ENCODE data around the gene ASXL1.

DNA sequence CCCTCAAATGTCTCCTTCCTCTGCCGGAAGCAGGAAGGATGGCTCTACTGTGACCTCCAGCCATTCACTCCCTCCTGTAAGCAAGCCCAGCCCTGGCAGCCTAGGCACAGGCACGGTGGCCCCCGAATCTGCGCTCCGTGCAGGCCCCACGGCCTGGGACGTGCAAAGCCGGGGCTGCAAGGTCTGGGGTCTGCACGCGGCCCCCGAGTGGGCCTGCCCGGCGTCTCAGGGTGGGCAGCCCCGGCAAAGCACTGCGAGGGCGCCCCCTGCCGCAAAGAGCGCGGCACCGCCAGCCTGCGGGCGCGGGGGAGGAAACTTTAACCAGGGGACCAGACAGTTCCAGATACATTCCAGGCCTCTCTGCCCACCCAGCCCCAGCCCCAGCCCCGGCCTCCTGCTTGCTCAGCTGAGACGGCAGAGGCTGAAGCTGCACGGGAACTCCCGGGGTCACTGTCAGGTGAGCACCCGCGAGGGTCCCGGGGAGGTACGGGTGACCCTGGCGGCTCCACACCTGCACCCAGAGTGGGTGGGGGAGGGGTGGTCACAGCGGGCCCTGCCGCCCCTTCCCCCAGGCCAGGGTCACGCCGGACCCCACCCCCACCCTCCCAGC is 98.8 kb downstream of the ASXL1 start:
- TF ChIP-seq POLR2AphosphoS5 (IDR thresholded peaks at IDR 0.05; ENCODE audit: insufficient read depth in 1 of 2, low read depth in 1 of 2), result no peak
- TF ChIP-seq, protein P1, sequence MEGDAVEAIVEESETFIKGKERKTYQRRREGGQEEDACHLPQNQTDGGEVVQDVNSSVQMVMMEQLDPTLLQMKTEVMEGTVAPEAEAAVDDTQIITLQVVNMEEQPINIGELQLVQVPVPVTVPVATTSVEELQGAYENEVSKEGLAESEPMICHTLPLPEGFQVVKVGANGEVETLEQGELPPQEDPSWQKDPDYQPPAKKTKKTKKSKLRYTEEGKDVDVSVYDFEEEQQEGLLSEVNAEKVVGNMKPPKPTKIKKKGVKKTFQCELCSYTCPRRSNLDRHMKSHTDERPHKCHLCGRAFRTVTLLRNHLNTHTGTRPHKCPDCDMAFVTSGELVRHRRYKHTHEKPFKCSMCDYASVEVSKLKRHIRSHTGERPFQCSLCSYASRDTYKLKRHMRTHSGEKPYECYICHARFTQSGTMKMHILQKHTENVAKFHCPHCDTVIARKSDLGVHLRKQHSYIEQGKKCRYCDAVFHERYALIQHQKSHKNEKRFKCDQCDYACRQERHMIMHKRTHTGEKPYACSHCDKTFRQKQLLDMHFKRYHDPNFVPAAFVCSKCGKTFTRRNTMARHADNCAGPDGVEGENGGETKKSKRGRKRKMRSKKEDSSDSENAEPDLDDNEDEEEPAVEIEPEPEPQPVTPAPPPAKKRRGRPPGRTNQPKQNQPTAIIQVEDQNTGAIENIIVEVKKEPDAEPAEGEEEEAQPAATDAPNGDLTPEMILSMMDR (IDR thresholded peaks at IDR 0.05), result peak in 2 of 3 experiments; percentile 34 to 63
